HG03175 (cell line): ENCODE data around the gene DIP2A.
"Not testable (repeated sequence)": the region's sequence is repeated elsewhere in the genome, so short reads cannot be mapped to it uniquely, and the experiment has no call there.

Source experiments
- ATAC-seq: cut with Tn5 transposase; IDR thresholded peaks from one replicate; pipeline ENCODE4 v1.9.1; 2021; ENCODE audit warnings: mild to moderate bottlenecking, moderate library complexity; ENCODE audit not compliant: unreplicated experiment

DIP2A gene

DNA sequence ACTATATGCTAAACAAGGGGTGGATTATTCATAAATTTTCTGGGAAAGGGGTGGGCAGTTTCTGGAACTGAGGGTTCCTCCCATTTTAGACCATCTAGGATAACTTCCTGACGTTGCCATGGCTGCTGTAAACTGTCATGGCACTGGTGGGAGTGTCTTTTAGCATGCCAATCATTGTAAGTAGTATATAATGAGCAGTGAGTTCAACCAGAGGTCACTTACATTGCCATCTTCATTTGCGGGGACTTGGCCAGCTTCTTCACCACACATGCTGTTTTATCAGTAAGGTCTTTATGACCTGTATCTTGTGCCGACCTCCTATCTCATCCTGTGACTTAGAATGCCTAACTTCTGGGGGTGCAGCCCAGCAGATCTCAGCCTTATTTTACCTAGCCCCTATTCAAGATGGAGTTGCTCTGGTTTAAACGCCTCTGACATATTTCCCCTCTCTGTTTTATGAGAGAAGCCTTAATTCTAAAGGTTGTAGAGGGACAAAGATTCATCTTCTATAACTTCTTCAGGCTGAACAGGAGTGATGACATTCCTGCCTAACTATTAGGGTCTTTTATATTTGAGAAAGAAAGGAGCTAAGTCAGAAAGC, 60.4 kb downstream of the DIP2A start:
- ATAC-seq, result no peak

DNA sequence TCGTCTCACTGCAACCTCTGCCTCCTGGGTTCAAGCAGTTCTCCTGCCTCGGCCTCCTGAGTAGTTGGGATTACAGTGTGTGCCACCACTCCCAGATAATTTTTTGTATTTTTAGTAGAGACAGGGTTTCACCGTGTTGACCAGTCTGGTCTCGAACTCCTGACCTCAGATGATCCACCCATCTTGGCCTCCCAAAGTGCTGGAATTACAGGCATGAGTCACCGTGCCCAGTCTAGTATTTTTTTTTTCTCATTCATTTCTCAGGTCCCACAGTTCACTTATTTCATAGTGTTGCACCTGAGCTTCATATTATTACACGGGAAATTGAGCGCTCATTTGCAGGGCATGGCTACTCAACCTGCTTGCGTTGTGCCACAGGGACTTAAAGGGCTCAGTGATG, 68.7 kb downstream of the DIP2A start:
- ATAC-seq, result not testable (repeated sequence)

DNA sequence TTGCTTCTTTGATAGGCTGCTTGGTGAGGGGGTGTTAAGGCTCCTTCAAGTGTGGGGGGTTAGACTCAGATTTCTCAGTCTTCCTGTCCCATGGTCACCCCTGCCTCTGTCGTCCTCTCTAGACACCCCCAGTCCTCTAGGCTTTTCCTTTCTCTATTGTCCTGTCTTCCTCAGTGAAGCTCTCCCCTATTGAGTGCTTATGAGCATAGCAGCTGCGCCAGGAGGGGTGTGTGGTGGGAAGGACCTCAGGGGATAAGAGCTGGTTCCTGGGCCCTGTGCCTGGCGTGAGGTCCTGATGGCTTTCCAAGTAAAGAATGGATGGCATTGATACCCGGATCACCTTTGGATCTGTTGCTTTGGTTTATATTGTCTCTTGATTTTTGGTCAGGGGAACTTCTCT, 69.1 kb downstream of the DIP2A start:
- no peak for ATAC-seq

DNA sequence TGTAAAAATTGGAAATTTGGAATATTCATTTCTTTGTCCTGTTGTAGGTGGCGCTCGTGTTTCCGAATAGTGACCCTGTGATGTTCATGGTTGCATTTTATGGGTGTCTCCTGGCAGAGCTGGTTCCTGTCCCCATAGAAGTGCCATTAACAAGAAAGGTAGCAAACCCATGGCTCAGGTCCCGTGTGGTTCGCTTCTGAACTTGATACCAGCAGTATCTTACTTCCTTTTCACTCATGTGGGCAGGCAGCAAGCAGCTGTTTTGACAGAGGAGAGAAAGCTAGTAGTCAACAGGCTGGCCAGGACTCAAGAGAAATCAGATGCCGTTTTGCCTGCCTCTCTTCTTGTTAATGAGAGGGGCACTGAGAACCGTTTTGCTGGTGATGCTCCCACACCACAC, 73.4 kb downstream of the DIP2A start:
- no peak for ATAC-seq

DNA sequence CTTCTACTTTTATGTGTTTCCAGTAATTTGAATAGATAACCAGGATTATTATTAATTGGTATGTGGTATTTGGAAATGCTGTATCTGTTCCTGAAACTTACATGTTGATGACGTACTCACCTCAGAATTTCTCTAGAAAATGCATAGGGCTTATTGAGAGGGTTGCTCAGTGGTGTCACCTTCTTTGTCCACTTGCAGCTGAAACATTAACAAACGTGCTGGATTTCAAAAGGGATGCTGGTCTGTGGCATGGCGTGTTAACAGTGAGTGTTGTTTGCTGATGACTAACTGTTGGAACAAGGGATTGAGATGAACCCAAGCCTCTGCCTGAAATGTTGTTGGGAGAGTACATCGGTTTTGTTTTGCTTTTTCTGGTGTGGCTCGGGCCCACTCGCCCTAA, 78.3 kb downstream of the DIP2A start:
- ATAC-seq, result no peak

DNA sequence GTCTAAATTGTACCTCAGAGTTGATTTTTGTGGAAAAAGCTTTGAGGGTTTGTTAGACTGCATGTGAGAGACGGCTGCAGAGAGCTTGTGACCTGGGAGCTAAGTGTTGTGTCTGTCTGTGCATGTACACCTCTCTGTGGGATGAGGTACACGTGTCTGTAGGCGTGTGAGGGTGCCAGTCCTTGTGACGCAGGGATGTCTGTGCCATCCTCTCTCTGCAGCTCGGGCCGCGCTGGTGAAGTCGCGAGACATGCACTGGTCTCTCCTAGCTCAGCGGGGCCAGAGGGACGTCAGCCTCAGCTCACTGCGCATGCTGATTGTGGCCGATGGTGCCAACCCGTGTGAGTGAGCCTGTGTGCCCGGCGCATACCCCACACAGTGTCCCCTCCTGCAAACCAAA, 79.6 kb downstream of the DIP2A start:
- ATAC-seq, result no peak

DNA sequence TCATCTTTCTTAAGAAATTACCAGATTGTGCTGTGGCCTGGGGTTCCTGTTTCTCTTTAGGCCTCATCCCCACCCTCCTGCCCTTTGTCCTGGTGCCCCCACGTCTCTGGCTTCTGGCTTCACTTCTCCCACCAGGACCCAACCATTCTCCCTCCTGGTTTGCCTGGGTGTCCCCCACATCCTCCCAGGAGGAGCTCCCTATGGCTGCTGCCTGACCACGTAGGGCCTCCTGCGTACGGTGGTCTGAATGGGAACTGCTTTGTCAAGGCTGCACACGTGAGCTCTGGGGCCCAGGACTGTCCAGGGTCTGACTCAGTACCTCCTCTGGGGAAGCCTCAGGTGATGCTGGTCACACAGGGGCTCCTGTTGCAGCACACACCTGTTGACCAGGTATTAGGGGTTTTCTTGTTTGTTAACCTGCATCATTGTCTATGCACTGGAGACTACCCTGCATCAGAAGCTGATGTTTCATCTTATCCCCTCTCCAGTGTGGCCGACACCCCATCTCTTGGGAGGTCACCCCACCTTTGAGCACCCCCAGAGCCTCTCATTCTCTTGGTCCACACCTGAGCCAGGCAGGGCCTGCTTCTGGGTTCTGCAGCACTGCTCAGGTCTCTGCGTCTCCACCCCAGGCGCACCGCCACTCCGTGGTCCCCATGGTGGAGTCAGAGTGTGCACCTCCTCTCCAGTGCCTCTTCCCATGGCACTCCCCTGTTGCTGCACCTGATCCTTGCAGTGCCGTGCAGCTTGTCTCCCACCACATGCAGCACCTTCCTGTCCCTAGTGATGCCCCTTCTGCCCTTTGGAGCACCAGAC, 80.4 kb downstream of the DIP2A start:
- ATAC-seq, result no peak

DNA sequence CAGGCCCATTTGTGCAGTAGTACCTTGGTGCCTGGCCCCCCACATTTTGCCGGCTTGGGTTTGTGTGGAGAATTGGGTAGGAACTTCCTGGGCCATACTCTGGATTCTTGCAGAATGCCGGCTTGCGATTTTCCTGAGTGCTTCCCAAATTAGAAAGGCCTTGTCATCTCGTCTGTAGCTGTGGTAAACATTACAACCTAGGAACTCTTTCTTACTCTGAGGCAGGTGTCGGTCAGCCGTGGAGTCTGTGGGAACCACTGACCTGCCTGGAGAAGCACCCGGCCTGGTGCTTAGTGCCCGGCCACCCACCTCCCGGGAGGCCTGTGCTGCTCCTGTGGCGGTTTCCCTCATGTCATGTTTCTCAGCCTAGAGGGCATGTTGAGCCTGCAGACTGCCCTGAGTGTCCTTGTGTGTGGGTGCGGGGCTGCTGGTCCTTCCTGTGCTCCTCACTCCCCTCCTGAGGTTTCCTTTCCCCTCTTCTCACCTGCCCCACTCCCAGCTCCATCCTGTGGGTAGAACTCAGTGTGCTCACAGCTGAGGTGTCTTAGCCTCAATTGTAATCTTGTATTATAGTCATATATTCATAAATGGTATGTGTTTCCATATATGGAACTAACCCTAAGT, 81.5 kb downstream of the DIP2A start:
- no peak for ATAC-seq

DNA sequence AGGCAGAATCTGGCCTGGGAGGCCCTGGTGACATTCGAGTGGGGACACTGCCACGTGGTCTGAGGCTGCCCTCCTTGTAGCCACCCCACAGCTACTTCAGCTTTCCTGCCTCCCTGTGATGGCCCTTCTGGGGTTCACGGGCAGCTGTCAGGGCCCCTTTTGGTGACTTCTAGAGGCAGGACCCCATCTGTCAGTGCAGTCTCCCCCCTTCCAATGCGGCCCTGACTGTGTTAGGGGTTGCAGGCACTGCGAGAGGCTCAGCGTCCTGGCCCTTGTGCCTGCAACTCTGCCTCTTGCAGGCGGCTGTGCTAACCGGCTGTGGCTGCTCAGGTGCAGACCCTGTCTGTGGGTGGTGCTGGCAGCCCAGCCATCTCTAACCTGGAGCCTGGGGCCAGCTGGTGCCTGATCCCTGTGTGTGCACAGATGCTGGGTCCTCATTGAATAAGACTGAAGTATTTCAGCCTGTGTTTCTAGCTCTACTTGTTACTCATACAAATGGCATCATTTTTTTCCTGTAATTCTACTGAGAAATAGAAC, 84.0 kb downstream of the DIP2A start:
- ATAC-seq, result no peak

DNA sequence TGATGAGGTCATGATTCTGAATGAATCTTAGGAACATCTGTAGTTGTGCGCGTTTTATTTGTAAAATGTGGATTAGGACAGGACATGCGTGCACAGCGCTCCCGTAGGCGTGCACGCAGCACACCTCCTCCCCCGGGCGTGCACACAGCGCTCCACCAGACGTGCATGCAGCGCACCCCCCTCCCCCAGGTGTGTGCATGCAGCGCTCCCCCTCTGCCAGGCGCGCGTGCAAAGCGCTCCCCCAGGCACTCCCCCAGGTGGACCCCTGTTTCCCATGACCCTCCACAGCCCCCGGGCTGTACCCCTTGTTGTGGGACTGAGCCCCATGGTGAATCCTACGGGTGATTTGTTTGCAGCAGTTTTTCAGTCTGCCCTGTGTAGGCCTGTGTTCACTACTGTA, 84.6 kb downstream of the DIP2A start:
- ATAC-seq, result no peak

DNA sequence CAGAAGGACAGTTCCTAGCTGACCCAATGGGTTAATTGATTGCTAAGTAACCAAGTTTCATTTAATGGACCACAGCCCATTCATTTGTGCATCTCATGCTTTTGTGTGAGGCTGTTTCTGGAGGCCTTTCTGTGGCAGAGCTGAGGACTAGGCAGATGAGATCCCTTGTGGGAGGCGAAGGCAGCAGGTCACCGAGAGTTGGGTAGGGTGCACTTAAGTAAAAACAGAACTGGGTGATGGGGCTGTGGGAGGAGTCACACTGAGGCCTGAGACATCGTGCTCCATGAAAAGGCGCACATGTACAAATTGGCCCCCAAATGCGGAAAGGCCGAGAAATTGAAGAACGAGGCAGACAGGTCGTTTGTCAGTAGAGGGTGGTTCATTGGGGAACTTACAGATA, 85.3 kb downstream of the DIP2A start:
- ATAC-seq, result no peak

DNA sequence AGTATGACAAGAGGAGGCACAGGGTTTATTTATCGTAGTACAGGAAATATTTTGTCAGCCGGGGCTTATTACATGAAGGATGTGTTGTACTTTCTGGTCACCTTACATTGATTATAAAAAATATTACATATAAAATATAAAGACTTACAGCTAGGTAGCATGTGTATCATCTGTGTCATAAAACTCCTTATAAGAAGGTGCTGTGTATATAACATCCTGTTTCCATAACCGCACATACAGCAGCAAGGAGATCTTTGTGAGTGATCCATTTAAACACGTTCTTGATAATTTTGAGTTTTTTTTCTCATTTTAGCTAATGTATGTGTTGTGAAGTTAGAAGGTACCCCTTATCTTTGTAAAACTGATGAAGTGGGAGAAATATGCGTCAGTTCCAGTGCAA, 86.1 kb downstream of the DIP2A start:
- ATAC-seq, result no peak

DNA sequence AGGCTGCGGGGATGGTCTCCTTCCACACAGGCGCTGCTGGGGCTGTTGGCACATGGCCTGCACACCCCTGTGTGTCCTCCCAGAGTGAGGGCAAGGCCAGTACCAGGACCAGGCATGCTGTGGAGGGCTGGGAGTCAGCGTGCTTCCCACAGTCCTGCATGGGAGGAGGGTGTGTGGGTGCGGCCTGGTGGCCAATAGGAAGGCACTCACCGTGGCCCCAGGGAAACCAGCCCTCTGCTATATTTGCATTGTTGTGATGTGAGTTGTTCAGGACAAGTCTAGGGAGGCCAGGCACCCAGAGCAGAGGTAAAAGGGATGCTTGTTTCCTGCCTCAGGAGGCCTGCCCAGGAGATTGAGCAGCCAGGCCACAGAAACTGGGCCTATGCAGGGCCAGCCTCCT, 86.7 kb downstream of the DIP2A start:
- no peak for ATAC-seq

DNA sequence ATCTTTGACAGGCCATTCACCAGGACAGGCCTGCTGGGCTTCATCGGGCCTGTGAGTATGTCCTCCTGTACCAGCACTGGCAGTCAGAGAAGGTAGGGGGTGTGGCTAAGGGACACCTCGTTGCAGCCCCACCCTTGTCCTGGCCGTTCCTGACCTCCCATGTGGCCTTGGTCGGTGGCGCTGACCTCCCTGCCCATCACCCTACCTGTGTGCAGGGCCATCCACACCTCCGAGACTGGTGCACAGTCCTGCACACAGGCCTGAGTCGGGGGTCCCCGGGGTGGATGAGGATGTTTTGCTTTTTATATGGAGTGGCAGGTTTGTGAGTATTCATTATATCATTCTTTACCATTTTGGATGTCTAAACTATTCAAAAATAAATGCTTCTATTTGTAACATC, 87.2 kb downstream of the DIP2A start:
- no peak for ATAC-seq

DNA sequence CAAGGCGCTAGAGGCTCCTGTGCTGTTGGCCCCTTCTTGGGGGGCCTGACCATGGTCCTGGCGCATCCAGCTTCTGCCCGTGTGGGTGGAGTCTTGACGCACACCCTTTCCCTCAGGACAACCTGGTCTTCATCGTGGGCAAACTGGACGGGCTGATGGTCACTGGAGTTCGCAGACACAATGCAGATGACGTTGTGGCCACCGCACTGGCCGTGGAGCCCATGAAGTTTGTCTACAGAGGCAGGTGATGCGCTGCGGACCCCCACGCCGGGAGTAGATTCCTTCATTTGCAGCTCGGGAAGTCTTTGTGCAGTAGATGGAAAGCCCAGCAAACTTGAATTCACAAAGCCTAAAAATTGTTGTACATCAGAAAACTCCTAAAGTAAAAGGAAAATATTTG, 88.1 kb downstream of the DIP2A start:
- no peak for ATAC-seq

DNA sequence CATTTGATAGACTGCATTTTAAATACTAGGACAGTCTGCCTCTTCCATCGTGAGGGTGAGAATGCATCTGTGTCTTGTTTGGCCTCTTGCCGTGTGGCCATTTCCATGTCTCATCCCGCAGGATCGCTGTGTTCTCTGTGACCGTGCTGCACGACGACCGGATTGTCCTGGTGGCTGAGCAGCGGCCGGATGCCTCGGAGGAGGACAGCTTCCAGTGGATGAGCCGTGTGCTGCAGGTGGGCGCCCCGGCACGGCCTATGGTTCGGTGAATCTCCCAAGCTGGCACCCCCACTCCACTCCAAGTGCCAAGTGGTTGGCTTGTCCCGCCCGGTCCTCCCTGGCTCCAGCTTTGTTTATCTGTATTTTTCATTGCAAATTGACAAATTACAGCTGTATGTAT, 91.0 kb downstream of the DIP2A start:
- no peak for ATAC-seq

DNA sequence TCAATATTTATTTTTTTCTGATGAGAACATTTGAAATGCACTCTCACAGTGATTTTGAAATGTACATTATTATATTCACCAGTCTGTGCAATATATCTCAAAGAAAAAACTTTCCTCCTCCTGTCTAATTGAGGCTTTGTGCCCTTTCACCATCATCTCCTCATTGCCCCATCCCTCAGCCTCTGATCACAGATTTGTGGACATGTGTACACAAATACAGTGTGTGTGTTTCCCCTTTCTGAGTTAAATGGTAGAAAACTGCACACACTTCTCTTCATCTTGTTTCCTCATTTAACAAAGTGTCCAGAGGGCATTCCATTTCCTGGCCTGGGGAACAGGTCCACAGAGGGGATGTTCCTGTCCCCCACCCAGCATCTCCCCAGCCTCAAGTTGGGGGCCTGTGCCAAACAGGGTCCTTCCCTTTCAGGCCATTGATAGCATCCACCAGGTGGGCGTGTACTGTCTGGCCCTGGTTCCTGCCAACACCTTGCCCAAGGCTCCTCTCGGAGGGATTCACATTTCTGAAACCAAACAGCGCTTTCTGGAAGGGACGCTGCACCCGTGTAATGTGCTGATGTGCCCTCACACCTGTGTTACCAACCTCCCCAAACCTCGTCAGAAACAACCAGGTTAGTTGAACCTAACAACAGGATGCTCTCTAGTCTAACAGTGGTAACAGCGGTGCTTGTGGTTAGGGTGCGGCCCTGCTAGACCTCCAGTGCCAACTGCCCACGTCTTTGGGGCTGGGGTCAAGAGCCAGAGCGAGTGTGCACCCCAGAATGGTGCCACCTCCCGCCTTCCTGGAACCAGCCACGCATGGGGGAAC, 91.6 kb downstream of the DIP2A start:
- ATAC-seq, result no peak

DNA sequence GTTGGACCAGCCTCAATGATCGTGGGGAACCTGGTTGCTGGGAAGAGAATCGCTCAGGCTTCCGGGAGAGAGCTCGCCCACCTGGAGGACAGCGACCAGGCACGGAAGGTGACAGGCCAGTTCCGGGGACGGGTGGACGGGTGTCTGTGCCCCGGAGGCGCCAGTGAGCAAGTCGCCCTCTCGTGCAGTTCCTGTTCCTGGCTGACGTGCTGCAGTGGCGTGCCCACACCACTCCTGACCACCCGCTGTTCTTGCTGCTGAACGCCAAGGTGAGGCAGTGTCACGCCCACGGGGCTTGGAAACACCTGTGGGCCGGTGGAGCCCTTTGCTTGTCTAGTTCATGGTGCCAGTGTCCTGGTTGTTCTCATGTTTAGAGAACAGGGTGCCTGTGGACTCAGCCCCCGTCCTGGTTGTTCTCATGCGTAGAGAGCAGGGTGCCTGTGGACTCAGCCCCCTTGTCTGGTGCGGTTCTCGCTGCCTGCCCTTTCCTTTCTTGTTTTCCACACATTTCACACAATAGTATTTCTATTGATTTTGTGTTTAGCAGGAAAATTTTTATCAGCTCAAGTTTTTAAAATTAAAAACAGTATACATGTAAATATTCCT, 93.0 kb downstream of the DIP2A start:
- no peak for ATAC-seq

DNA sequence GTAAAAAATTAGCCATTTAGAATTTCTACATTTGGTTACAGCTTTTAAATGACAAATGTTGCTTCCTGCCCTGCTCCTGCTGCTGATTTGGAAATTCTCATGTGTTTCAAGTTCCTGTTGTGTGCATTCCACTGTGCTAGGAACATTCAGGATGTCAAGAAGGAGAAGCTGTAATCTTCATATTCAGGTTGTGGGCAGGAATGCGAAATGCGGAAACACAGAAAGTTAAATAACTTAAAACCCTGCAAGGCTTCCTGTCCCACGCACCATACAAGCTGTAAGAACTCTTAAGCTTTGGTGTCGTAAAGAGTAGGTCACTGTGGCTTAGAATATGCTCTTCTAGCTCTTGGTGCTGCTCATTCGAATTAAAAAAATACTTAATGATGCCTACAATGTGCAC, 93.6 kb downstream of the DIP2A start:
- ATAC-seq, result no peak

DNA sequence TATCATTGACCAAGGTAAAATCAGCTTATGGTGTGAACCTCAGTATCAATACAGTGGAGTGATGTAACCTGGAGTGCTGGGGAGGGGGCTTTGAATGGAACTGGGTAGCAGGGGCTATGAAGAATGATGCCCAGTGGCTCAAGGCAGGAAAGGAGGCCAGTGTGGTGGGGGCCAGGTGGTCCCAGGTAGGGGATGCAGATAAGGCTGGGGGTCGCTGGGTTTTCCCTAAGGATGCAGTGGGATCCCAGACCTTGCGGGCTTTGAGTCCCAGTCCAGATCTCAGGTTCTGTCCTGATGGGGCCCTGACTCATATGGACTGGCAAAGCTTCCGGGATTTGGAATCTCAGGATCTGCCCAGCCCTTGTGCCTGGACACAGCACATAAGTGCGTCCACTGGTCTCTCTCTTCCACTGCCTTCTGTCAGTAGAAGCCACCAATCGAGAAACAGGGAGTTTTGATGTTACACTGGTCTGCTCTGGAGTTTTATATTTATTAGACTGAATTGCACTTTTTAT, 94.2 kb downstream of the DIP2A start:
- ATAC-seq, result no peak

DNA sequence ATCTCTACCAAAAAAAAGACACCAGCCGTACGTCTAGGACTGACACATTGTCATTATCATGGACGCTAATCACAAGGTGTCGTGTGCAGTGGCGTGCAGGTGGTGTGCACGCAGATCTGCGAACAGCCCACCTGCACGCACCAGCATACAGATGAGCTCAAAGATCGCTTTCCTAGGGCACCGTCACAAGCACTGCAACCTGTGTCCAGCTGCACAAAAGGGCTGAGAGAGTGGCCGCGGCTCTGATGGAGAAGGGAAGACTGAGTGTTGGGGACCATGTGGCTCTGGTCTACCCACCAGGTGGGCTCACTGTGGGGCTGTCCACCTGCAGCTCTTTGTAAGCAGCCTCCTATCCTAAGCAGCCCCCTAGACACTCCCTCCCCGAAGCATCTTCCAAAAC, 95.3 kb downstream of the DIP2A start:
- no peak for ATAC-seq
